Measurements from ENCODE around the gene COQ8A.

The COQ8A gene

DNA sequence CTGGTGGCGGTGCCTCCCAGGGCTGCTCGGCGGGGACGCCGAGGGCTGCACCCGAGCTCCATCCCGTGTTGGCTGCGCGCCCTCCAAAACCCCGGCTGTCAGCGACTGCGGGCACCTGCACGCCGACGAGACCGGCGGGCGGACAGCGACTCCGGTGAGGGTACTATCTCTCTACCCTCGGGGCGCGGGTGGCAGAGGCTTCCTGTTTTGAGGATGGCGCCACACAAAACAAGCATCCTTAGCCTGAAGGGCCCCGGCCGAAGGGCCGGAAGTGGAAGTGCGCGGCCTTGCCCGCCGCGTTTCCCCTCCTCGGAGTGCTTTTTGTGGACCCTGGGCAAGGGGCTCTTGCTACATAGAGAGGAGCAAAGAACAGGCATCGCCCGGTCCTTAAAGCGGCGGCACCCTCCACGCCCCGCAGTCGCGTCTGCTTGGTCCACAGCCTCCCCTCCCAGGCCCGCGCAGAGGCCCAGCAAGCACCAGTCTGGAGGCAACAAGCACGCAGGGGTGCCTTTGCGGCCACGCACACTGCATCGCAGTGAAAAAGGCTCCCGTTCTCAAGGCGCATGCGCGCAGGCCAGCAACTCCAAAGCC lies 561 bp upstream of the COQ8A start:
- H3K4me3 ChIP-seq (ENCODE audit: low read depth, low read length) = peak overlapping the region; percentile 68
- TF ChIP-seq, protein P1, sequence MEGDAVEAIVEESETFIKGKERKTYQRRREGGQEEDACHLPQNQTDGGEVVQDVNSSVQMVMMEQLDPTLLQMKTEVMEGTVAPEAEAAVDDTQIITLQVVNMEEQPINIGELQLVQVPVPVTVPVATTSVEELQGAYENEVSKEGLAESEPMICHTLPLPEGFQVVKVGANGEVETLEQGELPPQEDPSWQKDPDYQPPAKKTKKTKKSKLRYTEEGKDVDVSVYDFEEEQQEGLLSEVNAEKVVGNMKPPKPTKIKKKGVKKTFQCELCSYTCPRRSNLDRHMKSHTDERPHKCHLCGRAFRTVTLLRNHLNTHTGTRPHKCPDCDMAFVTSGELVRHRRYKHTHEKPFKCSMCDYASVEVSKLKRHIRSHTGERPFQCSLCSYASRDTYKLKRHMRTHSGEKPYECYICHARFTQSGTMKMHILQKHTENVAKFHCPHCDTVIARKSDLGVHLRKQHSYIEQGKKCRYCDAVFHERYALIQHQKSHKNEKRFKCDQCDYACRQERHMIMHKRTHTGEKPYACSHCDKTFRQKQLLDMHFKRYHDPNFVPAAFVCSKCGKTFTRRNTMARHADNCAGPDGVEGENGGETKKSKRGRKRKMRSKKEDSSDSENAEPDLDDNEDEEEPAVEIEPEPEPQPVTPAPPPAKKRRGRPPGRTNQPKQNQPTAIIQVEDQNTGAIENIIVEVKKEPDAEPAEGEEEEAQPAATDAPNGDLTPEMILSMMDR (IDR thresholded peaks at IDR 0.05; ENCODE audit: borderline replicate concordance, insufficient read depth, low read depth, low read length) = no peak

DNA sequence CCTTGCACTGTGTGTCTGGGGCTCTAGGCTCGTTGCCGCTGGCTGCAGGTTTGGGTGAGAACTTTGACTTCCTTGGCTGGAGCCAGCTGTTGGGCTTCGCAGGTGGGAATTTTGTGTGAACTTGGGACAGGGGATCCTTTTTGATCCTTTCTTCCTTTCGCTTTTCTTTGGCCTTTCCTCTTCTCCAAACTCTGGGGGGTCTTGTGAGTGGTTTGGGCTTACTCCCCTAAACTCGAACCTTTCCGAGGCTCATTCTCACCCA lies 643 bp downstream of the COQ8A start:
- peak overlapping the region; percentile 84 for H3K4me3 ChIP-seq (ENCODE audit: low read depth, low read length)
- TF ChIP-seq, protein P1 (IDR thresholded peaks at IDR 0.05; ENCODE audit: borderline replicate concordance, insufficient read depth, low read depth, low read length) = no peak

DNA sequence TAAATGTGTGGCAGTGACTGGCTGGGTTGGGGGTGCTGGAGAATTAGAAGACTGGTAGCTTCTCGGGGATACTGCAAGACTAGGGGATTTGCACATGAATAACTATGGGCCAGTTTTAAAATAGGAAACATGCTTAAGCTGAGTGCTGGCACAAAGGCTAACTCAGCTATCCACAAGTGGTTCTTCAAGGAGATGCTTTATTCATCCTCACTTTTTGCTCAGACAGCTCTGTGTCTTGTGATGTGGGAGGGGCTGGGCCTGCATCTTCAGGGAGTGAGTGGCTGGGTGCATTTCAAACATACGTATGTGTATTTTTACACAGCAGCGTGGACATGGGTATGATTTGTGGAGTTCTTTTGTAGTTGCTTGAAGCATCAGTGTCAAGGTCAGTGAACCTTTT lies 2.3 kb downstream of the COQ8A start:
- no peak overlapping the region for H3K4me3 ChIP-seq (ENCODE audit: low read depth, low read length)
- TF ChIP-seq, protein P1 (IDR thresholded peaks at IDR 0.05; ENCODE audit: borderline replicate concordance, insufficient read depth, low read depth, low read length) = no peak

DNA sequence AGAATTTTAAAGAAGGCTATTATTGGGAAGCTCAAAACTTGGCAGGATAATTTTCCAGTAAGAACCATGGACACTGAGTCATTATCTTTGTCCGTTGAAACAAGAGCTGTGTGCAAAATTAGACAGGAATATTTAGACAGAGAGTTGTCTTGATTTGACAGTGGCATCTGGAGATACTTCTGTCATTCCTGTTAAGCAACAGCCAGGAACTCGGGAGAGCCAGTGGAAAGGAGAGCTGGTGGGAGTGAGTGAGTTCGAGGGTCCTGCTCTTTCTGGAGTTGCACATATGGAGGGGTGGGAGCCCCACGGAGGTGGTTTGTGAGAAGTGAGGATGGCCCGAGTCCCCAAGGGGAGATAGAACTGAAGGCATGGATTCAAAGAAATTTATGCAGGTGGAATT lies 3.1 kb downstream of the COQ8A start:
- TF ChIP-seq, protein P1 (IDR thresholded peaks at IDR 0.05; ENCODE audit: borderline replicate concordance, insufficient read depth, low read depth, low read length) = no peak

GRCh38 chr1:226943927-226944326 lies 3.8 kb downstream of the COQ8A start:
- no peak overlapping the region for H3K4me3 ChIP-seq (ENCODE audit: low read depth, low read length)
- TF ChIP-seq, protein P1 (IDR thresholded peaks at IDR 0.05; ENCODE audit: borderline replicate concordance, insufficient read depth, low read depth, low read length) = no peak

More for the DNA sequence above, 3.1 kb downstream of the COQ8A start:
- H3K4me3 ChIP-seq (ENCODE audit: low read depth, low read length) = no peak overlapping the region

DNA sequence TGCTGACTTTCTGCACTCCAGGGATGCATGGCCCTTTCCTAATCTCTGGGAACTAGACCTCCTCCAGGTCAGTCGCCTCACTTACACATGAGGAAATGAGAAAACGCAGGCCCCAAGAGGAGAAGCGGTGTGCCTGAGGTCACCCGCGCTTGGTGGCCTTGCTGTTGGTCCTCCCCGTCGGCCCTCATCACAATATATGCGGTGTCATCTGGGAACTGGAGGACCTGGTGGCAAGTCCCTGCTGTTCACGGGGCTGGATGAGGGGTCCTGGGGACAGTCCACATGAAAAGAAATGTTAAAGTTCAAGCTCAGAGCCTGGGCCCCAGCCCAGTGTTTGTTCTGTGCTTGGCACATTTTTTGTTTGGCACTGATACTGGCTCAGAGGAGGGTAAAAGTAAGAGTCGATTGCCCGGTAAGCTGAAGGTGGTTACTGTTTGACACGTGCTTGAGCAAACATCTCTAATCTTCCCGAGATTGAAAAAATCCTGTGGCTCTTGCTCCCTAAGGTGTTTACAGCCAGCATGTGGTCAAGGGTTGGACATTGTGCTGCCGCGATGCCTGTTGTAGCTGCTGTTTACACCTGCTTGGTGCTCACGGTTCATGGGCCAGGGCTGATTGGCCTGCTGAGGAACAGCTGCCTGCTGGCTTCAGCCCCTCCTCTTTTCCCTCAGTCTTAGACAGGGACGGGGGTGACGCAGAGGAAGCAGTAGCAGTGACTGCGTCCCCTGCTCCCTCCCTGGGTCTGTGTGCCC lies 5.2 kb downstream of the COQ8A start:
- TF ChIP-seq, protein P1 (IDR thresholded peaks at IDR 0.05; ENCODE audit: borderline replicate concordance, insufficient read depth, low read depth, low read length) = no peak
- no peak overlapping the region for H3K4me3 ChIP-seq (ENCODE audit: low read depth, low read length)

DNA sequence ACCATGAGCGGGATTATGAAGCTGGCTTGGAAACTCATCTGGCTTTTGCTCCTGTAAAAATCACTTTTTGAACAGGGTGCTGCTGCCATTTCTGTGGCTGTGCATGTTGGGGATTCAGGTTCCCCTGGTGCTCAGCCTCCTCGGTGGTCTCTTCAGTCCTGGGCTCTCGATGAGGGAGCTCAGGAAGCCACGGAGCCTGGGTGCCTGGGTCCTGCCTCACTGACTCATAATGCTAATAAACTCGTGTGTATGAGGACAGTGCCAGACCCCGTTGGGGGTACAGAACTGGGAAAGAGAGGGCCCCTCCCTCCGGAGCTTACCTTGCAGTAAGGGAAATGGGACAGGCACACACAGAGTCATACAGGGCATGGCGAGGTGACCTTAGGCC lies 5.8 kb downstream of the COQ8A start:
- H3K4me3 ChIP-seq (ENCODE audit: low read depth, low read length) = no peak overlapping the region
- TF ChIP-seq, protein P1 (IDR thresholded peaks at IDR 0.05; ENCODE audit: borderline replicate concordance, insufficient read depth, low read depth, low read length) = no peak
